ENCODE results near the gene AKT1S1. TPM values are rescaled to one million over a fixed set of nuclear protein-coding genes. Genes with fewer than 3 reads are reported as not detected.

The AKT1S1 gene
- total and polyA plus RNA-seq, 2 of the 13 experiments (the other 11 are each of a cell fraction or from before 2014, with no cell fraction given): 13.5 to 27.8 TPM

DNA sequence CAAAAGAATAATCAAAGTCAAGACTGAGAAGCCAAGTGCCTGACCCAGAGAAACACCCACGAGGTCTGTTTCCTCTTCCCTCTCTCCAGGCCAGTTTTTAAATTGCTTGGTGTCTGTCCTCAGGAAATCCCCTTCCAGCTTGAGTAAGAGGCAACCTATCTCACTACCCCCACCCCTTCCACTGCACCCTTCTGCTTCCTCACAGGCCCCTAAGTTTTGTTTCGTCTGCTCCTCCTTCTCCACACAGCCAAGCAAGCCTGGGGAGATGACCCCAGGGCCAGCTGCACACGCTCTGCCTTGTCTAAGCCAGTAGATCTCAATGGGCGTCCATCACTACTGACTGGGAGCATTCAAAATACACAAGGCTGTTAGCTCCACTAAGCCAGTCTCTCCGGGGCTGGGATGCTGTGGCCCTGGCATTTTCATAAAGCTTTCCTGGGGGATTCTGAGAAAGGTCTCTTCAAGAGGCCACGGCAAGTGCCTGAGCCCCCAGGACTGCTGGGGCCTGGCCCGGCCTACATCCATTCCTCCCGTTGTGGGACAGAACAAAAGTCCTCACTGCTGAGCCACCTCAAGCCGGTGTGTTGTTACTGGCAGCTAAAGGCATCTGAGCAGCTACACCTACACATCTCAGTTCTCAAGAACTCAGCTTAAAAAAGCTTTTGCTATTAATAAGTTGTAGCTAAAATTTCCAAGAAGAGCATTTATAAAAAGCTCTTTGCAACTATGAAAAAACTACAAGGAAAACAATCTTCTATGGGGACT is 34.4 kb upstream of the AKT1S1 start:
- ChIA-PET POLR2A (interaction anchor here (1.0 kb wide), 1 partner anchor 18 kb away, joined by 4 read pairs; the partner anchor contains the start of gene NUP62), CTCF (ENCODE audit: low intra/inter-chr PET ratio, low total read pairs) (no interaction called here)
- no peak for DNase-seq (ENCODE audit: low spot score)
- no peak overlapping the region for H3K27ac ChIP-seq (ENCODE audit: extremely low read length, insufficient read depth, low read length)
- no peaks in the 10 kb centered on the region for H3K27me3 ChIP-seq (ENCODE audit: control insufficient read depth in 1 of 2, insufficient read depth in 2 of 2, low read length in 2 of 2)
- intact Hi-C loops (cut with micrococcal nuclease; ENCODE audit: unreplicated experiment): no loop called here
- peaks cover 9% of the 10 kb centered on the region for H3K79me2 ChIP-seq (ENCODE audit: insufficient read depth, low read length)
- H3K4me1 ChIP-seq (ENCODE audit: insufficient read depth, low read length): peaks cover 24% of the 10 kb centered on the region
- no peaks in the 10 kb centered on the region for H4K20me1 ChIP-seq (ENCODE audit: insufficient read depth, low read length)
- H2AFZ ChIP-seq (ENCODE audit: low read length): no peak overlapping the region
- H3K9ac ChIP-seq (ENCODE audit: insufficient read depth, low read depth, low read length): no peak overlapping the region
- WGBS (ENCODE audit: low lambda C conversion rate): 98% methylated on average over 8 of the region's 9 CpGs
- FAIRE-seq: no peak
- no peak for ATAC-seq
- in situ Hi-C loops (cut with HindIII; ENCODE audit: extremely low pct_ligation_motif_present, low pct_unique_long_range_greater_than_20kb): no loop called here
- peaks cover 26 to 45% of the 10 kb centered on the region in 2 experiments for H3K36me3 ChIP-seq (replicated peaks in 1 of 2; ENCODE audit: control insufficient read depth in 1 of 2, insufficient read depth in 2 of 2, low read length in 2 of 2)
- TF ChIP-seq SP2 (CRISPR knock-in tag; IDR thresholded peaks at IDR 0.05) (no peak), AGO2 (optimal IDR thresholded peaks at IDR 0.05; ENCODE audit: low read depth, low read length) (peak; percentile 29), RBM22 (optimal IDR thresholded peaks at IDR 0.05; ENCODE audit: low read length) (peak; percentile 48)
- no peak overlapping the region for H3K4me2 ChIP-seq (ENCODE audit: low read depth, low read length)
- BruUV-seq (replicated peaks): no TSS peak
- no peaks in the 10 kb centered on the region for H3K9me3 ChIP-seq (ENCODE audit: low read length)
- H3K4me3 ChIP-seq (replicated peaks in 1 of 3; ENCODE audit: insufficient read depth in 1 of 3, low read depth in 2 of 3, low read length in 3 of 3): no peak overlapping the region

GRCh38 chr19:49910179-49910578 is 33.0 kb upstream of the AKT1S1 start:
- no peak overlapping the region for H2AFZ ChIP-seq (ENCODE audit: low read length)
- no peak overlapping the region for H3K4me3 ChIP-seq (replicated peaks in 1 of 3; ENCODE audit: insufficient read depth in 1 of 3, low read depth in 2 of 3, low read length in 3 of 3)
- H3K4me2 ChIP-seq (ENCODE audit: low read depth, low read length): no peak overlapping the region
- H3K9ac ChIP-seq (ENCODE audit: insufficient read depth, low read depth, low read length): no peak overlapping the region
- H3K9me3 ChIP-seq (ENCODE audit: low read length): no peaks in the 10 kb centered on the region
- FAIRE-seq: no peak
- H3K4me1 ChIP-seq (ENCODE audit: insufficient read depth, low read length): peaks cover 24% of the 10 kb centered on the region
- ChIA-PET CTCF (ENCODE audit: low intra/inter-chr PET ratio, low total read pairs) (no interaction called here), POLR2A (interaction anchor here (1.4 to 1.9 kb wide), 2 partner anchors 19 to 20 kb away, joined by 4 to 8 read pairs; partner anchors contain the start of genes ATF5 and NUP62)
- no peak overlapping the region for H3K27ac ChIP-seq (ENCODE audit: extremely low read length, insufficient read depth, low read length)
- TF ChIP-seq AGO2 (optimal IDR thresholded peaks at IDR 0.05; ENCODE audit: low read depth, low read length): peak; percentile 63
- TF ChIP-seq HDAC1 (CRISPR knock-in tag; IDR thresholded peaks at IDR 0.05): no peak
- peak; percentile 62 for TF ChIP-seq RBM22 (optimal IDR thresholded peaks at IDR 0.05; ENCODE audit: low read length)
- peaks cover 3% of the 10 kb centered on the region for H3K79me2 ChIP-seq (ENCODE audit: insufficient read depth, low read length)
- in situ Hi-C loops (cut with HindIII; ENCODE audit: extremely low pct_ligation_motif_present, low pct_unique_long_range_greater_than_20kb) (no loop called here), intact Hi-C loops (cut with micrococcal nuclease; ENCODE audit: unreplicated experiment) (no loop called here)
- peaks cover 25 to 37% of the 10 kb centered on the region in 2 experiments for H3K36me3 ChIP-seq (replicated peaks in 1 of 2; ENCODE audit: control insufficient read depth in 1 of 2, insufficient read depth in 2 of 2, low read length in 2 of 2)
- no TSS peak for BruUV-seq (replicated peaks)
- peak; percentile 12; the same call in 1 of the 3 replicates for ATAC-seq
- no peaks in the 10 kb centered on the region for H3K27me3 ChIP-seq (ENCODE audit: control insufficient read depth in 1 of 2, insufficient read depth in 2 of 2, low read length in 2 of 2)
- DNase-seq (ENCODE audit: low spot score): no peak
- no peaks in the 10 kb centered on the region for H4K20me1 ChIP-seq (ENCODE audit: insufficient read depth, low read length)
- 94% methylated on average over 3 of the region's 5 CpGs for WGBS (ENCODE audit: low lambda C conversion rate)
